ENCODE data around the gene CA7.

GRCh38 chr16:66843191-66843590, 1.0 kb upstream of the CA7 start:
- TF ChIP-seq POLR2A (IDR thresholded peaks at IDR 0.05), result no peak
- TF ChIP-seq EP300 (IDR thresholded peaks at IDR 0.05), result no peak
- TF ChIP-seq CTCF (IDR thresholded peaks at IDR 0.05), result no peak
- no peak for TF ChIP-seq POLR2AphosphoS5 (IDR thresholded peaks at IDR 0.05)

Measured in upper lobe of left lung (tissue), 4 donors.